ENCODE measurements around the gene RNF213. TPM values are rescaled to one million over a fixed set of nuclear protein-coding genes. Genes with fewer than 3 reads are reported as not detected.

Gene RNF213
- total RNA-seq, 4 donors from 2014 or later, result 90.5 to 186 (median 142) TPM

DNA sequence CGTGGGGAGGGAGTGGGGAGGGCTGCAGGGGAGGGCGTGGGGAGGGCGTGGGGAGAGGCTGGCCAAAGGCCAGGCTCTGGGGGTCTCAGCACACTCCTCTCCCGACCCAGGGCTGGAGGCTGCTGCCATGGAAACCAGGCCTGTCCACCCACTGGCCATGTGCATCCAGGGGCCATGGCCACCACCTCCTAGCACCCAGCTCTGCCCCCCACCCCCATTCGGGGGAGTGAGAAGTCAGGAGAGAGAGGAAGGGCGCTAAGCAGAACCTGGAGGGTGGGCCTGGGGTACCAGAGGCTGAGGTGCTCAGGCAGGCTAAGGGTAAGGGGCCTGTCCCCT is 184.0 kb downstream of the RNF213 start:
- Histone ChIP-seq H3K27me3 (no peaks in the 10 kb centered on the region), H3K9me3 (no peaks in the 10 kb centered on the region), H3K27ac (no peak overlapping the region), H3K4me1 (no peaks in the 10 kb centered on the region), H3K4me3 (no peak overlapping the region), H3K36me3 (no peaks in the 10 kb centered on the region)
- intact Hi-C loops (cut with DNase I; ENCODE audit: low total_unique reads), result no loop called here
- TF ChIP-seq POLR2A (IDR thresholded peaks at IDR 0.05), result no peak
- TF ChIP-seq, protein P1, sequence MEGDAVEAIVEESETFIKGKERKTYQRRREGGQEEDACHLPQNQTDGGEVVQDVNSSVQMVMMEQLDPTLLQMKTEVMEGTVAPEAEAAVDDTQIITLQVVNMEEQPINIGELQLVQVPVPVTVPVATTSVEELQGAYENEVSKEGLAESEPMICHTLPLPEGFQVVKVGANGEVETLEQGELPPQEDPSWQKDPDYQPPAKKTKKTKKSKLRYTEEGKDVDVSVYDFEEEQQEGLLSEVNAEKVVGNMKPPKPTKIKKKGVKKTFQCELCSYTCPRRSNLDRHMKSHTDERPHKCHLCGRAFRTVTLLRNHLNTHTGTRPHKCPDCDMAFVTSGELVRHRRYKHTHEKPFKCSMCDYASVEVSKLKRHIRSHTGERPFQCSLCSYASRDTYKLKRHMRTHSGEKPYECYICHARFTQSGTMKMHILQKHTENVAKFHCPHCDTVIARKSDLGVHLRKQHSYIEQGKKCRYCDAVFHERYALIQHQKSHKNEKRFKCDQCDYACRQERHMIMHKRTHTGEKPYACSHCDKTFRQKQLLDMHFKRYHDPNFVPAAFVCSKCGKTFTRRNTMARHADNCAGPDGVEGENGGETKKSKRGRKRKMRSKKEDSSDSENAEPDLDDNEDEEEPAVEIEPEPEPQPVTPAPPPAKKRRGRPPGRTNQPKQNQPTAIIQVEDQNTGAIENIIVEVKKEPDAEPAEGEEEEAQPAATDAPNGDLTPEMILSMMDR (IDR thresholded peaks at IDR 0.05), result no peak
- DNase-seq, result no peak

DNA sequence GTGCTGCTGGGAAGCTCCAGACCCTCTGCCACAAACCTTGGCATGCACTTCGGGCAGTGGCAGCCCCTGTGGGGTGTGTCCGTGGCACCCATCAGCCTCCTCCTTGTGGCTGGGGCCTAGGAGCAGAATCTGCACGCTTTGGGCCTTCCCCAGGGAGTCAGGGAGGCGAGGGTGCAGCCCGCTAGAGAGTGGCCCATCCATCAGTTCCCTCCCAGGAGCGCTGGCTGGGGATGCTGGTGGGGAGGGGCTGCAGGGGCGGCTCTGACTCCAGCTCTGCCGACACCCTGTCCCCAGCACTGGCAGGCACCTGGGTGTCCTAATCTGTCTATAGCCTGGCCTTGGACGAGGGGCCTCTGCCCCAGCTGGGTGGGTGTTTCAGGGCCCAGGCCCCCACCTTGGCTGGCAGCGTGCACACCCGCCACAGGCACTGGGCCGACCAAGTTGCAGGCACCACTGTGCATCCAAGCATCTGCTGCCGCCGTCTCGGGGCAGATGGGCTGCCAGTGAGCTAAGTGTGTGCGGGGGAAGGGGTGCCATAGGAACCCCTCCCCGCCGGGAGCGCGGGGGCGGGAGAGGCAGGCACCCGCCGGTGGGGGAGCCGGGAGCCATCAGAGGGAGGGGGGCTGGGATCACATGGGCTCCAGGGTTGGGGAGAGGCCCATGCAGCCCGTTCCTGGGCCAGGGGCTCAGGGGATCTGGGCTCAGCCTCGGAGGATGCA is 184.5 kb downstream of the RNF213 start:
- no peak for DNase-seq
- no peak for TF ChIP-seq POLR2A (IDR thresholded peaks at IDR 0.05)
- TF ChIP-seq, protein P1 (IDR thresholded peaks at IDR 0.05), result no peak
- Histone ChIP-seq H3K27ac (no peak overlapping the region), H3K36me3 (no peaks in the 10 kb centered on the region), H3K27me3 (no peaks in the 10 kb centered on the region), H3K4me3 (no peak overlapping the region), H3K4me1 (no peaks in the 10 kb centered on the region), H3K9me3 (no peaks in the 10 kb centered on the region)
- intact Hi-C loops (cut with DNase I; ENCODE audit: low total_unique reads), result no loop called here

DNA sequence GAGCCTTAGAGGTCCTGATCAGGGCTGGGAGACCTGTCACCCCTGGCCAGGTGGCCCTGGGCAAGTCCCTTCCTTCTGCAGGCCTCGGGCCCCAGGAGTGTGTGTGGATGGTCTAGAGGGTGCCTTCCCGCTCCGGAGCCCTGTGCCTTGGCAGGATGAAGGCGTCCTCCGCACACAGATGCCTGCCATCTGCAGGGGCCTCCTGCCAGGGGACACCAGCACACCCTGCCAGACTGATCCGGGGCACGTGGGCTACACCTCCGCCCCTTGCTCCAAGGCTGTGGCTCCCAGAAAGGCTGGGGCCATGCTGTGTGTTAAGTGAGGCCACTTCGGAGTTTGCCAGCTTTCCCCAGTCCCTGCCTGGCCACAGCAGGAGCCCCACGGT is 185.1 kb downstream of the RNF213 start:
- Histone ChIP-seq H3K27me3 (no peaks in the 10 kb centered on the region), H3K36me3 (no peaks in the 10 kb centered on the region), H3K4me3 (no peak overlapping the region), H3K4me1 (no peaks in the 10 kb centered on the region), H3K27ac (no peak overlapping the region), H3K9me3 (no peaks in the 10 kb centered on the region)
- DNase-seq, result no peak
- TF ChIP-seq, protein P1 (IDR thresholded peaks at IDR 0.05), result no peak
- TF ChIP-seq POLR2A (IDR thresholded peaks at IDR 0.05), result no peak
- intact Hi-C loops (cut with DNase I; ENCODE audit: low total_unique reads), result no loop called here

- Histone ChIP-seq H3K36me3 (no peaks in the 10 kb centered on the region), H3K4me1 (no peaks in the 10 kb centered on the region), H3K9me3 (no peaks in the 10 kb centered on the region), H3K27ac (no peak overlapping the region), H3K4me3 (no peak overlapping the region), H3K27me3 (no peaks in the 10 kb centered on the region)
- TF ChIP-seq, protein P1 (IDR thresholded peaks at IDR 0.05), result no peak
- TF ChIP-seq POLR2A (IDR thresholded peaks at IDR 0.05), result no peak
- no peak for DNase-seq
- intact Hi-C loops (cut with DNase I; ENCODE audit: low total_unique reads), result no loop called here
These were observed 186.2 kb downstream of the RNF213 start for GRCh38 chr17:80446645-80447405.

DNA sequence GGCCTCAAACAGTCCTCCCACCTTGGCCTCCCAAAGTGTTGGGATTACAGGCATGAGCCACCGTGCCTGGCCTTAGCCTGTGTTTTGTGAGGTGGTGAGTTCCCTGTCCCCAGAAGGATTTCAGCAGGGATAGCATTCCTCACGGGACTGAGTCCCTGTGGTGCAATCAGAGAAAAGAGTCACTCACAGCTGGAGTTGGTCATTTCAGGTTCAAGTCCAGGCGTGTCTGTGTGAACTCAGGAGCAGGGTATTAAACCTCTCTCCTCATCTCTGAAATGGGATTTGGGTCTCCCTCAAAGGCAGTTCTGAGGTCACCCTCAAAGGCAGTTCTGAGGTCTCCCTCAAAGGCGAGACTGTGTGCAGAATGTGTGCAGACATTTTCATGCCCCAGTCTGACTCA is 187.1 kb downstream of the RNF213 start:
- Histone ChIP-seq H3K27me3 (no peaks in the 10 kb centered on the region), H3K4me3 (no peak overlapping the region), H3K27ac (no peak overlapping the region), H3K4me1 (no peaks in the 10 kb centered on the region), H3K9me3 (no peaks in the 10 kb centered on the region), H3K36me3 (no peaks in the 10 kb centered on the region)
- intact Hi-C loops (cut with DNase I; ENCODE audit: low total_unique reads), result no loop called here
- TF ChIP-seq POLR2A (IDR thresholded peaks at IDR 0.05), result no peak
- TF ChIP-seq, protein P1 (IDR thresholded peaks at IDR 0.05), result no peak
- DNase-seq, result no peak
